HepG2 (cell line): ENCODE measurements around the gene SEMA4A. TPM values are rescaled to one million over a fixed set of nuclear protein-coding genes. Genes with fewer than 3 reads are reported as not detected.

ENCODE experiments used
- ASH2L ChIP-seq: fragments of 300-600, 200-600 bp; sonication (generic); IDR thresholded peaks from 2 replicates; pipeline ENCODE4 v1.7.0; 2017; ENCODE audit warnings: low read depth, mild to moderate bottlenecking, moderate library complexity, mixed read lengths, low read length; ENCODE audit not compliant: insufficient read length
- DRAP1 ChIP-seq: IDR thresholded peaks from 2 replicates; pipeline ENCODE4 v1.6.1; 2016; ENCODE audit warnings: missing genetic modification reagents, missing compliant biosample characterization
- HINFP ChIP-seq: sonication (generic); formaldehyde crosslinking; IDR thresholded peaks from 2 replicates; pipeline ENCODE4 v1.4.0; 2020; ENCODE audit warnings: low read depth, mild to moderate bottlenecking, missing genetic modification reagents
- HNRNPLL ChIP-seq: fragments of 200-400 bp; formaldehyde crosslinking; IDR thresholded peaks from 2 replicates; pipeline ENCODE4 v1.6.1; 2017; ENCODE audit warnings: mild to moderate bottlenecking, low read depth, low read length; ENCODE audit not compliant: poor library complexity, severe bottlenecking
- MXI1 ChIP-seq: IDR thresholded peaks from 3 replicates; pipeline ENCODE4 v1.6.1; 2012; ENCODE audit warnings: low read depth, low read length, inconsistent platforms, borderline replicate concordance
- NFATC3 ChIP-seq: sonication (generic); formaldehyde crosslinking; IDR thresholded peaks from 2 replicates; pipeline ENCODE4 v1.5.1; 2020; ENCODE audit warnings: mild to moderate bottlenecking, missing genetic modification reagents
- REPIN1 ChIP-seq: sonication (generic); formaldehyde crosslinking; IDR thresholded peaks from 2 replicates; pipeline ENCODE4 v1.8.0; 2022; ENCODE audit warnings: missing genetic modification reagents, low read depth, mild to moderate bottlenecking, borderline replicate concordance
- RORA ChIP-seq: sonication (generic); formaldehyde crosslinking; IDR thresholded peaks from 2 replicates; pipeline ENCODE4 v1.5.0; 2020; ENCODE audit warnings: mild to moderate bottlenecking, missing genetic modification reagents, moderate library complexity
- SAFB2 ChIP-seq: sonication (generic); formaldehyde crosslinking; IDR thresholded peaks from 2 replicates; pipeline ENCODE4 v1.5.1; 2020; ENCODE audit warnings: missing genetic modification reagents, low read depth, mild to moderate bottlenecking, borderline replicate concordance
- SMAD1 ChIP-seq: sonication (generic); formaldehyde crosslinking; IDR thresholded peaks from 2 replicates; pipeline ENCODE4 v1.4.0; 2020; ENCODE audit warnings: missing genetic modification reagents, low read depth, mild to moderate bottlenecking, borderline replicate concordance
- TBL1XR1 ChIP-seq: fragments of 150-350 bp; IDR thresholded peaks from 2 replicates; pipeline ENCODE4 v1.6.1; 2014; ENCODE audit warnings: borderline replicate concordance, low read length; ENCODE audit not compliant: partially characterized antibody
- TIGD3 ChIP-seq: sonication (generic); formaldehyde crosslinking; IDR thresholded peaks from 2 replicates; pipeline ENCODE4 v1.5.1; 2020; ENCODE audit warnings: mild to moderate bottlenecking, missing genetic modification reagents, borderline replicate concordance
- WIZ ChIP-seq: sonication (generic); formaldehyde crosslinking; IDR thresholded peaks from 2 replicates; pipeline ENCODE4 v1.5.1; 2020; ENCODE audit warnings: mild to moderate bottlenecking, missing genetic modification reagents
- ZKSCAN8 ChIP-seq: IDR thresholded peaks from 2 replicates; pipeline ENCODE4 v1.6.1; 2016; ENCODE audit warnings: borderline replicate concordance, missing genetic modification reagents, missing compliant biosample characterization
- ZMAT3 ChIP-seq: sonication (generic); formaldehyde crosslinking; conservative IDR thresholded peaks from 2 replicates; pipeline ENCODE4 v1.7.0; 2021; ENCODE audit warnings: missing genetic modification reagents
- ZMYM4 ChIP-seq: sonication (generic); formaldehyde crosslinking; IDR thresholded peaks from 2 replicates; pipeline ENCODE4 v1.8.1; 2023; ENCODE audit warnings: mild to moderate bottlenecking, missing genetic modification reagents
- ZNF3 ChIP-seq: IDR thresholded peaks from 2 replicates; pipeline ENCODE4 v1.7.0; 2017; ENCODE audit warnings: inconsistent platforms
- ZNF354B ChIP-seq: sonication (generic); formaldehyde crosslinking; IDR thresholded peaks from 2 replicates; pipeline ENCODE4 v1.8.0; 2022; ENCODE audit warnings: mild to moderate bottlenecking, missing genetic modification reagents
- ZNF567 ChIP-seq: sonication (generic); formaldehyde crosslinking; IDR thresholded peaks from 2 replicates; pipeline ENCODE4 v1.8.1; 2023; ENCODE audit warnings: mild to moderate bottlenecking, missing genetic modification reagents, borderline replicate concordance
- ZNF607 ChIP-seq: sonication (generic); formaldehyde crosslinking; IDR thresholded peaks from 2 replicates; pipeline ENCODE4 v1.5.1; 2020; ENCODE audit warnings: missing genetic modification reagents, mild to moderate bottlenecking, borderline replicate concordance
- ZSCAN21 ChIP-seq: sonication (generic); formaldehyde crosslinking; IDR thresholded peaks from 2 replicates; pipeline ENCODE4 v1.8.0; 2022; ENCODE audit warnings: mild to moderate bottlenecking, missing genetic modification reagents, moderate library complexity, borderline replicate concordance
- ZSCAN31 ChIP-seq: sonication (generic); formaldehyde crosslinking; IDR thresholded peaks from 2 replicates; pipeline ENCODE4 v1.5.0; 2020; ENCODE audit warnings: low read depth, mild to moderate bottlenecking, missing genetic modification reagents
- ZXDC ChIP-seq: sonication (generic); formaldehyde crosslinking; IDR thresholded peaks from 2 replicates; pipeline ENCODE4 v1.5.0; 2020; ENCODE audit warnings: mild to moderate bottlenecking, missing genetic modification reagents
- polyA plus RNA-seq, 8 experiments: library from polyadenylated mRNA; depleted of rRNA in 3 of 8; stranded (reverse) in 7 of 8; unstranded in 1 of 8; fragments of >200 nt; fragmentation: Illumina TruSeq in 4 of 8; extraction: Trizol in 4 of 8; gene quantifications; 2 replicates each; pipeline versions ENCODE4 v1.2.1 to v1.2.3, GENCODE V29; 2011 to 2016; ENCODE audit warnings: low read depth in 4 of 8, missing spikeins in 1 of 8, mixed read lengths in 1 of 8; ENCODE audit not compliant: insufficient read depth in 1 of 8
- total RNA-seq, 5 experiments: library from RNA; depleted of rRNA; stranded (reverse); fragments of >200 nt; fragmentation: Illumina TruSeq; extraction: Trizol; gene quantifications; 2 replicates each; pipeline ENCODE4 v1.2.3, GENCODE V29; 2016; ENCODE audit warnings: low read depth in 1 of 5

SEMA4A gene
- total and polyA plus RNA-seq, 2 of the 13 experiments (the other 11 are each of a cell fraction or from before 2014, with no cell fraction given), result 0.09 to 0.20 TPM

GRCh38 chr1:156114919-156115513, 38.4 kb upstream of the SEMA4A start (continued):
- no peak for TF ChIP-seq RORA (CRISPR knock-in tag)
- peak; percentile 84; the same call in 1 of the 2 replicates for TF ChIP-seq ZNF607 (CRISPR knock-in tag)
- TF ChIP-seq ASH2L, result peak; percentile 26
- peak; percentile 29; the same call in 1 of the 2 replicates for TF ChIP-seq DRAP1 (CRISPR knock-in tag)
- peak; percentile 34; the same call in 1 of the 2 replicates for TF ChIP-seq ZNF567 (CRISPR knock-in tag)
- 0 out of 2 replicates have a peak, but pooled peaks have one; percentile 58 for TF ChIP-seq TIGD3 (CRISPR knock-in tag)
- 0 out of 2 replicates have a peak, but pooled peaks have one; percentile 60 for TF ChIP-seq WIZ (CRISPR knock-in tag)
- TF ChIP-seq REPIN1 (CRISPR knock-in tag), result 0 out of 2 replicates have a peak, but pooled peaks have one; percentile 9
- no peak for TF ChIP-seq TBL1XR1
- TF ChIP-seq ZKSCAN8 (CRISPR knock-in tag), result no peak
- peak; percentile 50; the same call in 1 of the 2 replicates for TF ChIP-seq ZNF354B (CRISPR knock-in tag)
- TF ChIP-seq HINFP (CRISPR knock-in tag), result no peak
- peak; percentile 8; the same call in 1 of the 2 replicates for TF ChIP-seq ZXDC (CRISPR knock-in tag)
- TF ChIP-seq NFATC3 (CRISPR knock-in tag), result 0 out of 2 replicates have a peak, but pooled peaks have one; percentile 19
- peak; percentile 7; the same call in 1 of the 2 replicates for TF ChIP-seq ZSCAN31 (CRISPR knock-in tag)
- 0 out of 2 replicates have a peak, but pooled peaks have one; percentile 42 for TF ChIP-seq SAFB2
- peak; percentile 2; the same call in 1 of the 3 replicates for TF ChIP-seq MXI1
- TF ChIP-seq ZNF3 (CRISPR knock-in tag), result peak; percentile 20; the same call in 1 of the 2 replicates
- TF ChIP-seq ZSCAN21 (CRISPR knock-in tag), result peak; percentile 10; the same call in 1 of the 2 replicates
- peak; percentile 25; the same call in 1 of the 2 replicates for TF ChIP-seq ZMYM4 (CRISPR knock-in tag)
- 0 out of 2 replicates have a peak, but pooled peaks have one; percentile 31 for TF ChIP-seq ZMAT3 (CRISPR knock-in tag)
- peak; percentile 45 for TF ChIP-seq HNRNPLL
- 0 out of 2 replicates have a peak, but pooled peaks have one; percentile 4 for TF ChIP-seq SMAD1
